ENCODE measurements around the gene SLC25A25.

SLC25A25 gene

GRCh38 chr9:128143525-128144238 lies 75.7 kb downstream of the SLC25A25 start:
- DNase-seq = no peak

- DNase-seq = no peak
These were observed 76.5 kb downstream of the SLC25A25 start for GRCh38 chr9:128144239-128145181.

GRCh38 chr9:128145536-128145935 lies 77.5 kb downstream of the SLC25A25 start:
- DNase-seq = no peak

GRCh38 chr9:128145951-128146351 lies 77.9 kb downstream of the SLC25A25 start:
- no peak for DNase-seq

GRCh38 chr9:128146591-128147120 lies 78.6 kb downstream of the SLC25A25 start:
- no peak for DNase-seq

GRCh38 chr9:128148509-128149000 lies 80.5 kb downstream of the SLC25A25 start:
- DNase-seq = no peak

GRCh38 chr9:128149001-128149701 lies 81.1 kb downstream of the SLC25A25 start, which contains the start of gene LCN2:
TSS of gene LCN2 (plus strand) at chr9:128149453. CDS start at chr9:128149526, 73 bp downstream.
- no peak for DNase-seq

GRCh38 chr9:128149951-128150593 lies 82.0 kb downstream of the SLC25A25 start:
- no peak for DNase-seq

GRCh38 chr9:128150594-128151308 lies 82.7 kb downstream of the SLC25A25 start:
- no peak for DNase-seq

- no peak for DNase-seq
These were observed 83.5 kb downstream of the SLC25A25 start for GRCh38 chr9:128151309-128152132.

- no peak for DNase-seq
These were observed 84.4 kb downstream of the SLC25A25 start for GRCh38 chr9:128152133-128153059.

- no peak for DNase-seq
These were observed 85.3 kb downstream of the SLC25A25 start for GRCh38 chr9:128153060-128153946.

- DNase-seq = no peak
These were observed 86.1 kb downstream of the SLC25A25 start for GRCh38 chr9:128153947-128154695.

GRCh38 chr9:128155736-128156500 lies 87.9 kb downstream of the SLC25A25 start:
- no peak for DNase-seq
